NT2/D1 (cell line): ENCODE data around the gene WDR12.

Source experiments
- SUZ12 ChIP-seq: IDR thresholded peaks from 2 replicates; pipeline ENCODE4 v1.6.1; 2011; ENCODE audit not compliant: insufficient read length, insufficient read depth; ENCODE audit errors: extremely low read depth
- YY1 ChIP-seq: IDR thresholded peaks from 2 replicates; pipeline ENCODE4 v1.6.1; 2011; ENCODE audit not compliant: insufficient read length, insufficient read depth
- ZNF274 ChIP-seq: IDR thresholded peaks from 2 replicates; pipeline ENCODE4 v1.6.1; 2011; ENCODE audit warnings: mild to moderate bottlenecking, low read depth, low read length

DNA sequence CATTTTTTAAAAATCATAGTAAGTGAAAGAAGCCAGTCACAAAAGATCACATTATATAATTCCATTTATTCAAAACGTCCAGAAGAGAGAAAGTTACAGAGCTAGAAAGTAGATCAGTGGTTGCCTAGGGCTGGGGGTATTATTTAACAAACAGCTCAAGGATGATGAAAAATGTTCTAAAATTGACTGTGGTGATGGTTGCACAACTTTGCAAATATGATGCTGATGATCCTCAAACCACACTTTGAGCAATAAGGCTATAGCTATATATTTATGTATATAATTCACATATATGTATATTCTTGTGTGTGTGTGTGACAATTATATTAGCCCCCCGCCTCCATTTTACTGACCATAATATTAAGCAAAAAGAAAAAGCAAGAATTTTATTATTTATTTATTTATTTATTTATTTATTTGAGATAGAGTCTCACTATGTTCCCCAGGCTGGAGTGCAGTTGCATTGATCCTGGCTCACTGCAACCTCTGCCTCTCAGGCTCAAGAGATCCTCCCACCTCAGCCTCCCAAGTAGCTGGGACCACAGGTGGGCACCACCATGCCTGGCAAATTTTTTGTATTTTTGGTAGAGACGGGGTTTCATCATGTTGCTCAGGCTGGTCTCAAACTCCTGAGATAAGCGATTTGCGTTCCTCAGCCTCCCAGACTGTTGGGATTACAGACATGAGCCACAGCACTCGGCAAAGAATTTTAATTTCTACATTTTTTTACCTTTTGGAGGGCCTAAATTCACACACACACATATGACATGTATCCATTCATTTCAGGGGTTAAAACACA lies 1.9 kb downstream of the WDR12 start:
- no peak for TF ChIP-seq YY1
- no peak for TF ChIP-seq ZNF274
- TF ChIP-seq SUZ12, result no peak
